ENCODE measurements around the gene FOXD3.

GRCh38 chr1:63320022-63320721, 2.2 kb upstream of the FOXD3 start:
- TF ChIP-seq CTCF (IDR thresholded peaks at IDR 0.05): no peak
- TF ChIP-seq POLR2AphosphoS5 (IDR thresholded peaks at IDR 0.05): no peak

Measured in stomach (tissue), 4 donors.